ENCODE results near the gene KCNQ1. TPM values are rescaled to one million over a fixed set of nuclear protein-coding genes. Genes with fewer than 3 reads are reported as not detected.
A peak's percentile ranks its signal among the peaks of the same experiment; 100 is the strongest.

The KCNQ1 gene
- total and polyA plus RNA-seq, 2 of the 13 experiments (the other 11 are each of a cell fraction or from before 2014, with no cell fraction given): 0.02 to 0.08 TPM

DNA sequence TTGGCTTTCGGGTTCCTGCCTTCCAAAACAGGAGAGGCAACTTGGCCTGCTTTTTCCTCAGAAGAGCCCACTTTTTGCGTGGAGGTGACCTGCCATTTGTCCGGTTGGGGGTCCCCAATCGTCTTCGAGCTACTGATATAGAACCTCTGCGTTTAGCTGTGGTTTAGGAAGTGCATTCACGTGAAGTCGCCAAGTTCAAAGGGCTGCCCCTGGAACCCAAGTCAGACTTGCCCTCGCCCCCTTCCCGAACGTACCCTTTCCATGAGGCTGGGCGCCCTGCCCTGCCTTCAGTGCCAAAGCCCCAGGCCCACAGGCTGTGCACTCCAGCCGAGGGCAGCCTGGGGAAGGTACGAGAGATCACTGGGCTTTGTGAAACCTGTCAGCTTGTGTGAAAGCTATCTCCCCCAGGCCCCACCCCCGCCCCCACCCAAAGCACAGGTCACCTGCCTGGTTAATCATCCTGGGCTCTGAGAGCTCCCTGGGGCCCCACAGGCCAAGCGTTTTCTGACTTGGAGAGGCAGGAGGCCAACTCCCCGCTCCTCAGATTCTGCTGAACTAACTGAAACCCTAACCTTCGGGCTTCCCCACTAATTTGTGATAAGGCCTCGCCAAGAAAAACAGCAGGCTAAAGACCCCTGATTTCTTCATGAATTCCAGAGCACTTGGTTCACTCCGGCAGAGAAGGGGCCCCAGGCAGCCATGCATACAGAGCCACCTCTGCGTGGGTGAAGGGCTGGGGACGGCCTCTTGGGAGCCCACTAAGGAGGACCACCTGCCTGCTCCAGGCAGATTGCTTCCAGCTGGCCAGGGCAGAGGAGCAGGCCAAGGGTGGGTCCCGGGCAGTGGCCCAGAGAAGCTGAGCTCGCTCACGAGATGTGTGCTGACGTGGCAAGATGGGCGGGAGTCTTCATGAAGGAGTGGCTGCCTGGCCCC is 280.8 kb downstream of the KCNQ1 start (continued):
- TF ChIP-seq, protein P1, sequence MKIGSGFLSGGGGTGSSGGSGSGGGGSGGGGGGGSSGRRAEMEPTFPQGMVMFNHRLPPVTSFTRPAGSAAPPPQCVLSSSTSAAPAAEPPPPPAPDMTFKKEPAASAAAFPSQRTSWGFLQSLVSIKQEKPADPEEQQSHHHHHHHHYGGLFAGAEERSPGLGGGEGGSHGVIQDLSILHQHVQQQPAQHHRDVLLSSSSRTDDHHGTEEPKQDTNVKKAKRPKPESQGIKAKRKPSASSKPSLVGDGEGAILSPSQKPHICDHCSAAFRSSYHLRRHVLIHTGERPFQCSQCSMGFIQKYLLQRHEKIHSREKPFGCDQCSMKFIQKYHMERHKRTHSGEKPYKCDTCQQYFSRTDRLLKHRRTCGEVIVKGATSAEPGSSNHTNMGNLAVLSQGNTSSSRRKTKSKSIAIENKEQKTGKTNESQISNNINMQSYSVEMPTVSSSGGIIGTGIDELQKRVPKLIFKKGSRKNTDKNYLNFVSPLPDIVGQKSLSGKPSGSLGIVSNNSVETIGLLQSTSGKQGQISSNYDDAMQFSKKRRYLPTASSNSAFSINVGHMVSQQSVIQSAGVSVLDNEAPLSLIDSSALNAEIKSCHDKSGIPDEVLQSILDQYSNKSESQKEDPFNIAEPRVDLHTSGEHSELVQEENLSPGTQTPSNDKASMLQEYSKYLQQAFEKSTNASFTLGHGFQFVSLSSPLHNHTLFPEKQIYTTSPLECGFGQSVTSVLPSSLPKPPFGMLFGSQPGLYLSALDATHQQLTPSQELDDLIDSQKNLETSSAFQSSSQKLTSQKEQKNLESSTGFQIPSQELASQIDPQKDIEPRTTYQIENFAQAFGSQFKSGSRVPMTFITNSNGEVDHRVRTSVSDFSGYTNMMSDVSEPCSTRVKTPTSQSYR (CRISPR knock-in tag; IDR thresholded peaks at IDR 0.05; ENCODE audit: borderline replicate concordance): 0 out of 2 replicates have a peak, but pooled peaks have one; percentile 31
- TF ChIP-seq ZFX (CRISPR knock-in tag; IDR thresholded peaks at IDR 0.05; ENCODE audit: low read depth): peak; percentile 36; the same call in 1 of the 2 replicates
- TF ChIP-seq ZNF792 (CRISPR knock-in tag; IDR thresholded peaks at IDR 0.05): peak; percentile 26; the same call in 1 of the 2 replicates
- TF ChIP-seq RBFOX2 (IDR thresholded peaks at IDR 0.05; ENCODE audit: low read depth, low read length): peak; percentile 60; the same call in 1 of the 2 replicates
- no peak for TF ChIP-seq ZNF674 (CRISPR knock-in tag; IDR thresholded peaks at IDR 0.05; ENCODE audit: low read depth)
- peak; percentile 20 to 25; a peak in 2 of 4 replicates for TF ChIP-seq MAFK (conservative IDR thresholded peaks at IDR 0.05 in 1 of 2, IDR thresholded peaks at IDR 0.05 in 1 of 2; ENCODE audit: low read length in 2 of 2)

DNA sequence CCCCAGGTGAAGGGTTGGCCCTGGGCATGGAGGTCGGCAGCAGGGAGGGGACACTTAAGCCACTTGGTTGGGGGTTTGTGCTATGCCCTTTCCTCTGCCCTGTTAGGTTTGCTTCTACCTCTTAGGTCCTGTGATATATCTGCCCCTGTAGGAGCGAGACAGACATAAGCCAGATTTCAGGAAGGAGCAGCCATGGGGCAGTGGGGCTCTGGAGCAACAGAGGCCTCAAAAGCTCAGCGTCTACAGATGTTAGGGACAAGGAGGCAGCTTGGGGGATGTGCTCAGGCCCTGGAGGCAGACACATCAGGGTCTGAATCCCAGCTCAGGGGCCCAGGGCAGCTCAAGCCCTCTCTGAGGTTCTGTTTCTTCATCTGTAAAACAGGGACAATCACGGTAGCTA is 282.2 kb downstream of the KCNQ1 start:
- no peaks in the 10 kb centered on the region for H3K9me3 ChIP-seq (ENCODE audit: low read length)
- DNase-seq (ENCODE audit: low spot score) (no peak), FAIRE-seq (no peak), ATAC-seq (no peak)
- peaks cover 0 to 4% of the 10 kb centered on the region in 2 experiments; a peak in 3 of 5 replicates for H3K27me3 ChIP-seq (ENCODE audit: control insufficient read depth in 1 of 2, insufficient read depth in 2 of 2, low read length in 2 of 2)
- H3K4me3 ChIP-seq (replicated peaks in 1 of 3; ENCODE audit: insufficient read depth in 1 of 3, low read depth in 2 of 3, low read length in 3 of 3): no peak overlapping the region
- ChIA-PET POLR2A (interaction anchor here (0.9 to 10.7 kb wide), 7 partner anchors 8 to 176 kb away, joined by 5 to 201 read pairs (median 46); partner anchors contain the start of gene KCNQ1OT1), CTCF (ENCODE audit: low intra/inter-chr PET ratio, low total read pairs) (no interaction called here)
- no peak overlapping the region for H2AFZ ChIP-seq (ENCODE audit: low read length)
- H3K4me2 ChIP-seq (ENCODE audit: low read depth, low read length): no peak overlapping the region
- no peaks in the 10 kb centered on the region for H3K36me3 ChIP-seq (replicated peaks in 1 of 2; ENCODE audit: control insufficient read depth in 1 of 2, insufficient read depth in 2 of 2, low read length in 2 of 2)
- H3K27ac ChIP-seq (ENCODE audit: extremely low read length, insufficient read depth, low read length): peak overlapping the region; percentile 99
- peaks cover 49% of the 10 kb centered on the region for H3K79me2 ChIP-seq (ENCODE audit: insufficient read depth, low read length)
- H4K20me1 ChIP-seq (ENCODE audit: insufficient read depth, low read length): no peaks in the 10 kb centered on the region
- in situ Hi-C loops (cut with HindIII; ENCODE audit: extremely low pct_ligation_motif_present, low pct_unique_long_range_greater_than_20kb): loop anchor here (25.0 kb wide), 1 partner anchor 515 kb away; no protein-coding TSS in a partner anchor
- 89% methylated on average over 4 of the region's 4 CpGs for WGBS (ENCODE audit: low lambda C conversion rate)
- no TSS peak for BruUV-seq (replicated peaks)
- peaks cover 82% of the 10 kb centered on the region for H3K4me1 ChIP-seq (ENCODE audit: insufficient read depth, low read length)
- H3K9ac ChIP-seq (ENCODE audit: insufficient read depth, low read depth, low read length): no peak overlapping the region; the same call in 1 of the 2 replicates
- intact Hi-C loops (cut with micrococcal nuclease; ENCODE audit: unreplicated experiment): no loop called here
- no peak for TF ChIP-seq ZNF124 (CRISPR knock-in tag; IDR thresholded peaks at IDR 0.05)
- no peak for TF ChIP-seq ATF7 (IDR thresholded peaks at IDR 0.05)
- TF ChIP-seq ATF7 (CRISPR knock-in tag; IDR thresholded peaks at IDR 0.05): 0 out of 2 replicates have a peak, but pooled peaks have one; percentile 27
- TF ChIP-seq ZNF430 (CRISPR knock-in tag; IDR thresholded peaks at IDR 0.05): no peak
- TF ChIP-seq MEIS1 (CRISPR knock-in tag; IDR thresholded peaks at IDR 0.05; ENCODE audit: borderline replicate concordance): no peak
- TF ChIP-seq ZNF761 (CRISPR knock-in tag; conservative IDR thresholded peaks at IDR 0.05): 0 out of 2 replicates have a peak, but pooled peaks have one; percentile 54
- no peak for TF ChIP-seq ETV6 (CRISPR knock-in tag; conservative IDR thresholded peaks at IDR 0.05)
- TF ChIP-seq RBAK (CRISPR knock-in tag; IDR thresholded peaks at IDR 0.05): no peak
- TF ChIP-seq HNF4A (CRISPR knock-in tag; IDR thresholded peaks at IDR 0.05): no peak
- TF ChIP-seq STAT5B (CRISPR knock-in tag; IDR thresholded peaks at IDR 0.05): no peak
- TF ChIP-seq ZFX (CRISPR knock-in tag; IDR thresholded peaks at IDR 0.05; ENCODE audit: low read depth): 0 out of 2 replicates have a peak, but pooled peaks have one; percentile 8
- TF ChIP-seq SPEN (CRISPR knock-in tag; IDR thresholded peaks at IDR 0.05; ENCODE audit: low read depth): no peak
- TF ChIP-seq CBFB (CRISPR knock-in tag; IDR thresholded peaks at IDR 0.05): no peak
- no peak for TF ChIP-seq STAG1 (CRISPR knock-in tag; IDR thresholded peaks at IDR 0.05)

All from HepG2 (cell line).